ENCODE measurements around the gene CFDP1.

CFDP1 gene

DNA sequence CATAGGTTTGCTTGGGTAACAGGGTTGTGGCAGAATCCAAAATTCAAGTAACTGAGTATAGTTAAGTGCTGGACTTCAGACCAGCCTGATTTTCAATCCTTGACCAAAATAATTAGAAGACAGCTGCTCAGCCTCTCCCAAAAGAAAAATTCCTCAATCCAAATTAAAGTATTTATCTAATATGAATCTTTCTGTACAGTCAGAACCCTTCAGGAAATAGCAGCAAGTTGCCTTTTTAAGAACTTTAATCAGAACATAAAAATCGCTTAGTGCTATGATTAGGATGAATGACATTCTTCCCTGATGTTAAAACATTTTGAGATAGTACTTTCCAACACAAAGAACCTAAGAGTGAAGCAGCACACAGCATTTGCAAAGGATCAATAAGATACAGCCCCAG, 50.2 kb downstream of the CFDP1 start:
- Histone ChIP-seq H3K9ac (ENCODE audit: insufficient read length, low read depth) (no peak overlapping the region), H3K27me3 (ENCODE audit: insufficient read depth, insufficient read length) (no peaks in the 10 kb centered on the region), H3K9me3 (ENCODE audit: insufficient read depth, low read length) (no peaks in the 10 kb centered on the region), H3K4me3 (ENCODE audit: insufficient read length, low read depth) (no peak overlapping the region), H3K36me3 (ENCODE audit: insufficient read depth, insufficient read length, low read length) (peaks cover 18% of the 10 kb centered on the region), H3K4me1 (ENCODE audit: insufficient read depth, insufficient read length) (no peaks in the 10 kb centered on the region)
- TF ChIP-seq YY1 (IDR thresholded peaks at IDR 0.05; ENCODE audit: insufficient read depth, insufficient read length) (no peak), ZNF274 (IDR thresholded peaks at IDR 0.05; ENCODE audit: low read depth, low read length) (no peak), SUZ12 (IDR thresholded peaks at IDR 0.05; ENCODE audit: extremely low read depth, insufficient read depth, insufficient read length) (no peak)
- no peak for DNase-seq (ENCODE audit: low read depth, low spot score)

- Histone ChIP-seq H3K9ac (ENCODE audit: insufficient read length, low read depth) (no peak overlapping the region), H3K4me3 (ENCODE audit: insufficient read length, low read depth) (no peak overlapping the region), H3K27me3 (ENCODE audit: insufficient read depth, insufficient read length) (no peaks in the 10 kb centered on the region), H3K4me1 (ENCODE audit: insufficient read depth, insufficient read length) (no peaks in the 10 kb centered on the region), H3K9me3 (ENCODE audit: insufficient read depth, low read length) (no peaks in the 10 kb centered on the region), H3K36me3 (ENCODE audit: insufficient read depth, insufficient read length, low read length) (peaks cover 15% of the 10 kb centered on the region)
- DNase-seq (ENCODE audit: low read depth, low spot score), result no peak
- TF ChIP-seq YY1 (IDR thresholded peaks at IDR 0.05; ENCODE audit: insufficient read depth, insufficient read length) (no peak), SUZ12 (IDR thresholded peaks at IDR 0.05; ENCODE audit: extremely low read depth, insufficient read depth, insufficient read length) (no peak), ZNF274 (IDR thresholded peaks at IDR 0.05; ENCODE audit: low read depth, low read length) (no peak)
Measured at GRCh38 chr16:75382611-75383010, 50.7 kb downstream of the CFDP1 start.

- H3K9ac ChIP-seq (ENCODE audit: insufficient read length, low read depth), result no peak overlapping the region
- peaks cover 19% of the 10 kb centered on the region for H3K36me3 ChIP-seq (ENCODE audit: insufficient read depth, insufficient read length, low read length)
- H3K9me3 ChIP-seq (ENCODE audit: insufficient read depth, low read length), result no peaks in the 10 kb centered on the region
- H3K4me3 ChIP-seq (ENCODE audit: insufficient read length, low read depth), result no peak overlapping the region
- H3K27me3 ChIP-seq (ENCODE audit: insufficient read depth, insufficient read length), result no peaks in the 10 kb centered on the region
- no peaks in the 10 kb centered on the region for H3K4me1 ChIP-seq (ENCODE audit: insufficient read depth, insufficient read length)
- DNase-seq (ENCODE audit: low read depth, low spot score), result no peak
- TF ChIP-seq YY1 (IDR thresholded peaks at IDR 0.05; ENCODE audit: insufficient read depth, insufficient read length), result no peak
- TF ChIP-seq ZNF274 (IDR thresholded peaks at IDR 0.05; ENCODE audit: low read depth, low read length), result no peak
- no peak for TF ChIP-seq SUZ12 (IDR thresholded peaks at IDR 0.05; ENCODE audit: extremely low read depth, insufficient read depth, insufficient read length)
Measured at GRCh38 chr16:75380870-75381269, 52.4 kb downstream of the CFDP1 start.

GRCh38 chr16:75379911-75380847, 53.1 kb downstream of the CFDP1 start:
- no peak for TF ChIP-seq SUZ12 (IDR thresholded peaks at IDR 0.05; ENCODE audit: extremely low read depth, insufficient read depth, insufficient read length)
- TF ChIP-seq YY1 (IDR thresholded peaks at IDR 0.05; ENCODE audit: insufficient read depth, insufficient read length), result no peak
- TF ChIP-seq ZNF274 (IDR thresholded peaks at IDR 0.05; ENCODE audit: low read depth, low read length), result no peak
- no peak overlapping the region for H3K9ac ChIP-seq (ENCODE audit: insufficient read length, low read depth)
- H3K4me3 ChIP-seq (ENCODE audit: insufficient read length, low read depth), result no peak overlapping the region
- H3K36me3 ChIP-seq (ENCODE audit: insufficient read depth, insufficient read length, low read length), result peaks cover 23% of the 10 kb centered on the region
- no peaks in the 10 kb centered on the region for H3K4me1 ChIP-seq (ENCODE audit: insufficient read depth, insufficient read length)
- DNase-seq (ENCODE audit: low read depth, low spot score), result no peak
- no peaks in the 10 kb centered on the region for H3K27me3 ChIP-seq (ENCODE audit: insufficient read depth, insufficient read length)
- H3K9me3 ChIP-seq (ENCODE audit: insufficient read depth, low read length), result no peaks in the 10 kb centered on the region

- TF ChIP-seq YY1 (IDR thresholded peaks at IDR 0.05; ENCODE audit: insufficient read depth, insufficient read length), result no peak
- no peak for TF ChIP-seq SUZ12 (IDR thresholded peaks at IDR 0.05; ENCODE audit: extremely low read depth, insufficient read depth, insufficient read length)
- H3K36me3 ChIP-seq (ENCODE audit: insufficient read depth, insufficient read length, low read length), result peaks cover 26% of the 10 kb centered on the region
- H3K9ac ChIP-seq (ENCODE audit: insufficient read length, low read depth), result no peak overlapping the region
- H3K27me3 ChIP-seq (ENCODE audit: insufficient read depth, insufficient read length), result no peaks in the 10 kb centered on the region
- no peaks in the 10 kb centered on the region for H3K9me3 ChIP-seq (ENCODE audit: insufficient read depth, low read length)
- no peak overlapping the region for H3K4me3 ChIP-seq (ENCODE audit: insufficient read length, low read depth)
- no peak for DNase-seq (ENCODE audit: low read depth, low spot score)
- H3K4me1 ChIP-seq (ENCODE audit: insufficient read depth, insufficient read length), result no peaks in the 10 kb centered on the region
Measured at GRCh38 chr16:75379339-75379738, 54.0 kb downstream of the CFDP1 start.

- Histone ChIP-seq H3K36me3 (ENCODE audit: insufficient read depth, insufficient read length, low read length) (peaks cover 25% of the 10 kb centered on the region), H3K4me3 (ENCODE audit: insufficient read length, low read depth) (no peak overlapping the region), H3K4me1 (ENCODE audit: insufficient read depth, insufficient read length) (no peaks in the 10 kb centered on the region), H3K9ac (ENCODE audit: insufficient read length, low read depth) (no peak overlapping the region), H3K9me3 (ENCODE audit: insufficient read depth, low read length) (no peaks in the 10 kb centered on the region), H3K27me3 (ENCODE audit: insufficient read depth, insufficient read length) (no peaks in the 10 kb centered on the region)
- no peak for DNase-seq (ENCODE audit: low read depth, low spot score)
- TF ChIP-seq SUZ12 (IDR thresholded peaks at IDR 0.05; ENCODE audit: extremely low read depth, insufficient read depth, insufficient read length) (no peak), YY1 (IDR thresholded peaks at IDR 0.05; ENCODE audit: insufficient read depth, insufficient read length) (no peak), ZNF274 (IDR thresholded peaks at IDR 0.05; ENCODE audit: low read depth, low read length) (no peak)
Measured at GRCh38 chr16:75378616-75379015, 54.7 kb downstream of the CFDP1 start.

DNA sequence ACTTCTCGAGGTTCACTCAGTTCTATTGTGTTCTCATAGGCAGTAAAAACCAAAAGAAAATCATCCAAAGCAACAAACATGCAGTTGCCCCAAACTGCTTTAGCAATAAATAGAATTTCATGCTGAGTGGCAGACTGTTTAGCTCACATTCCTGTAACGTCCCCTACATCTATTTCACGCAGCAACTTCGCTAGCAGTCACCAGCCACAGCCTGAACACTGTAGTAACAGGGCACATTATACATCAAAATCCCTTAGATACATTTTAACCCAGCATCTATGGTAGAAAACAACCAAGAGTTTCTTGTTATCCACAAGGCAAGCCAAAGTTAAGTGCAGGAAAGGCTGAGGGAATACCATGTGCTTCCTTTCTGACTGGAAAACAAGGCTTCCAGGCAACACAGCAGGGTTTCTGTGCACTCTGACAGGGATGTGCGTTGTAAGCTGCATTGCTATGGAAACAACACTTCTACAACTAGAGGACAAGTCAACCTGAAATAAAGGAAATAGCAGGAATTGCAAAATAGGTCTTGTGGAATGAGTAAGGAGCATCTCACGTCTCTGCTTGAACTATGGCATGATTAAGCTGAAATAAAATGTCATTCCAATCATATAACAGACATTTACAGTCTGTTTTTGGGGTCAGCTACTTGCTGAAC, 55.4 kb downstream of the CFDP1 start:
- Histone ChIP-seq H3K4me1 (ENCODE audit: insufficient read depth, insufficient read length) (no peaks in the 10 kb centered on the region), H3K9ac (ENCODE audit: insufficient read length, low read depth) (no peak overlapping the region), H3K36me3 (ENCODE audit: insufficient read depth, insufficient read length, low read length) (peaks cover 29% of the 10 kb centered on the region), H3K27me3 (ENCODE audit: insufficient read depth, insufficient read length) (no peaks in the 10 kb centered on the region), H3K4me3 (ENCODE audit: insufficient read length, low read depth) (no peak overlapping the region), H3K9me3 (ENCODE audit: insufficient read depth, low read length) (no peaks in the 10 kb centered on the region)
- TF ChIP-seq SUZ12 (IDR thresholded peaks at IDR 0.05; ENCODE audit: extremely low read depth, insufficient read depth, insufficient read length) (no peak), YY1 (IDR thresholded peaks at IDR 0.05; ENCODE audit: insufficient read depth, insufficient read length) (no peak), ZNF274 (IDR thresholded peaks at IDR 0.05; ENCODE audit: low read depth, low read length) (no peak)
- peak; percentile 71 for DNase-seq (ENCODE audit: low read depth, low spot score)

All from NT2/D1 (cell line).